B cell (primary cell): Measurements from ENCODE around the gene FUS. TPM values are rescaled to one million over a fixed set of nuclear protein-coding genes. Genes with fewer than 3 reads are reported as not detected.
A peak's percentile ranks its signal among the peaks of the same experiment; 100 is the strongest.

Source experiments
- ATAC-seq: fragments of 200-7000 bp; cut with Tn5 transposase; one replicate; pipeline ENCODE4 v1.10.0; 2021; ENCODE audit warnings: low read depth, mild to moderate bottlenecking, moderate number of reproducible peaks, moderate library complexity
- CTCF ChIA-PET: fragments of 350-600 bp; sonication (Branson Sonifier 250); formaldehyde crosslinking; loops from one replicate; lab custom pipeline; 2021; ENCODE audit warnings: antibody characterized with exemption, inconsistent platforms; lab: Charles Lee
- POLR2A ChIA-PET: fragments of 350-600 bp; sonication (Branson Sonifier 250); formaldehyde crosslinking; loops from one replicate; lab custom pipeline; 2021; ENCODE audit warnings: antibody characterized with exemption; lab: Charles Lee
- DNase-seq: peaks from one replicate; pipeline ENCODE4 v3.0.0; 2013
- H2AFZ ChIP-seq: 2 replicates; pipeline ENCODE4 v1.6.1; 2012; ENCODE audit warnings: mild to moderate bottlenecking, low read depth, low read length; ENCODE audit not compliant: insufficient read depth, poor library complexity, severe bottlenecking
- H3K27ac ChIP-seq, 2 donors: 1 replicate in 1 of 2; 2 replicates in 1 of 2; pipeline ENCODE4 v1.5.1; 2012 to 2013; ENCODE audit warnings: low read length in 2 of 2, mild to moderate bottlenecking in 2 of 2, moderate library complexity in 1 of 2
- H3K27me3 ChIP-seq, 4 experiments: fragments of 200-600 bp in 1 of 4; sonication (generic) in 1 of 4; replicated peaks in 1 of 4; 1 replicate in 2 of 4; 2 replicates in 2 of 4; pipeline versions ENCODE4 v1.6.1 to v1.7.0; 2013 to 2016; ENCODE audit warnings: low read length in 3 of 4, mild to moderate bottlenecking in 2 of 4, mixed read lengths in 1 of 4, moderate library complexity in 1 of 4; ENCODE audit not compliant: insufficient read depth in 4 of 4, control insufficient read depth in 3 of 4; ENCODE audit errors: control extremely low read depth in 1 of 4
- H3K36me3 ChIP-seq, 2 experiments: replicated peaks in 1 of 2; 1 replicate in 1 of 2; 2 replicates in 1 of 2; pipeline versions ENCODE4 v1.6.1 to v1.7.1; 2013; ENCODE audit warnings: low read length in 1 of 2; ENCODE audit not compliant: insufficient read depth in 2 of 2, control insufficient read depth in 1 of 2; ENCODE audit errors: control extremely low read depth in 1 of 2, extremely low read depth in 1 of 2
- H3K4me1 ChIP-seq, 2 donors: fragments of 200-600 bp in 1 of 2; sonication (generic) in 1 of 2; 1 replicate in 1 of 2; 2 replicates in 1 of 2; pipeline versions ENCODE4 v1.5.1 to v1.6.1; 2013 to 2017; ENCODE audit warnings: low read length in 2 of 2; ENCODE audit not compliant: control insufficient read depth in 2 of 2, insufficient read depth in 2 of 2
- H3K4me2 ChIP-seq: replicated peaks from 2 replicates; pipeline ENCODE3; 2012; ENCODE audit warnings: mild to moderate bottlenecking, low read depth, low read length; ENCODE audit not compliant: poor library complexity, severe bottlenecking
- H3K4me3 ChIP-seq, 5 experiments: fragments of 200-600 bp in 1 of 5; sonication (generic) in 1 of 5; 1 replicate in 3 of 5; 2 replicates in 2 of 5; pipeline versions ENCODE4 v1.5.1 to v1.7.0; 2011 to 2016; ENCODE audit warnings: low read length in 4 of 5, mild to moderate bottlenecking in 4 of 5, low read depth in 2 of 5, control low read depth in 1 of 5, moderate library complexity in 1 of 5; ENCODE audit not compliant: insufficient read depth in 1 of 5; ENCODE audit errors: control extremely low read depth in 1 of 5, extremely low read depth in 1 of 5
- H3K79me2 ChIP-seq: fragments of 200-600 bp; sonication (generic); one replicate; pipeline ENCODE4 v1.6.0; 2016; ENCODE audit warnings: low read length; ENCODE audit not compliant: control insufficient read depth, insufficient read depth
- H3K9ac ChIP-seq: fragments of 200-600 bp; sonication (generic); 2 replicates; pipeline ENCODE4 v1.6.1; 2017; ENCODE audit warnings: mild to moderate bottlenecking, low read length, moderate library complexity
- H3K9me3 ChIP-seq, 3 donors: one replicate each; pipeline versions ENCODE4 v1.6.1 to v1.7.1; 2013; ENCODE audit warnings: low read length in 2 of 3; ENCODE audit not compliant: control insufficient read depth in 2 of 3, insufficient read depth in 1 of 3; ENCODE audit errors: control extremely low read depth in 1 of 3
- H4K20me1 ChIP-seq: 2 replicates; pipeline ENCODE4 v1.6.0; 2012; ENCODE audit warnings: mild to moderate bottlenecking, low read length; ENCODE audit not compliant: insufficient read depth, control insufficient read depth, poor library complexity, severe bottlenecking
- H3K27ac Mint-ChIP-seq: one replicate; pipeline ENCODE4 v1.8.0; 2021; ENCODE audit warnings: mixed read lengths
- H3K27me3 Mint-ChIP-seq: one replicate; pipeline ENCODE4 v1.8.0; 2021; ENCODE audit warnings: mixed read lengths
- H3K4me1 Mint-ChIP-seq: one replicate; pipeline ENCODE4 v1.8.0; 2021; ENCODE audit warnings: mixed read lengths
- H3K4me3 Mint-ChIP-seq: one replicate; pipeline ENCODE4 v1.8.0; 2021; ENCODE audit warnings: mixed read lengths
- H3K9me3 Mint-ChIP-seq: one replicate; pipeline ENCODE4 v1.8.0; 2022; ENCODE audit warnings: mixed read lengths; ENCODE audit not compliant: insufficient read depth
- CTCF ChIP-seq: fragments of 200-600 bp; IDR thresholded peaks from one replicate; pipeline ENCODE4 v1.8.0; 2022; ENCODE audit warnings: antibody characterized with exemption, mild to moderate bottlenecking
- EZH2 ChIP-seq: IDR thresholded peaks from 2 replicates; pipeline ENCODE4 v1.6.1; 2012; ENCODE audit warnings: borderline replicate concordance, low read depth, mild to moderate bottlenecking, moderate library complexity, low read length; ENCODE audit not compliant: insufficient read depth, poor library complexity, severe bottlenecking
- WGBS: methylation state at CpG from one replicate; pipeline ENCODE4 v1.1.5; 2013; ENCODE audit warnings: missing lambda C conversion rate; ENCODE audit not compliant: insufficient coverage; 5-methylcytosine and 5-hydroxymethylcytosine counted together
- intact Hi-C: fragments of 100-400 bp; cut with micrococcal nuclease; formaldehyde crosslinking; loops from one replicate; pipeline ENCODE4 v1.10.0; 2022
- polyA plus RNA-seq: library from polyadenylated mRNA; depleted of rRNA; stranded (reverse); fragments of >200 nt; gene quantifications from 2 replicates; pipeline ENCODE4 v1.2.3, GENCODE V29; 2012
- total RNA-seq, 2 donors: library from RNA; stranded (reverse); fragments of 120-200 nt in 1 of 2; gene quantifications; 1 replicate in 1 of 2; 2 replicates in 1 of 2; pipeline versions ENCODE4 v1.2.3 to v1.2.4, GENCODE V29; 2013 to 2022

Gene FUS
- total and polyA plus RNA-seq, 2 donors (not counting 1 experiment from before 2014, with no cell fraction given): 181 to 597 TPM

GRCh38 chr16:31143011-31143693 is 36.8 kb upstream of the FUS start:
- Mint-ChIP-seq H3K27ac (peak overlapping the region; percentile 50), H3K9me3 (no peaks in the 10 kb centered on the region), H3K4me1 (peaks cover 9% of the 10 kb centered on the region), H3K27me3 (peaks cover 13% of the 10 kb centered on the region), H3K4me3 (peak overlapping the region; percentile 77)
- TF ChIP-seq EZH2: no peak
- no peak for TF ChIP-seq CTCF
- Histone ChIP-seq H2AFZ (peak overlapping the region; percentile 87), H3K27me3 (peaks cover 0 to 3% (median 0%) of the 10 kb centered on the region in 4 experiments), H3K4me1 (peaks cover 6 to 13% of the 10 kb centered on the region in 2 donors), H4K20me1 (no peaks in the 10 kb centered on the region), H3K36me3 (no peaks in the 10 kb centered on the region), H3K4me2 (peak overlapping the region; percentile 96), H3K9ac (peak overlapping the region; percentile 68), H3K4me3 (peak overlapping the region in 4 of 5 experiments; percentile 21 to 71 (median 50)), H3K9me3 (no peaks in the 10 kb centered on the region), H3K27ac (peak overlapping the region in 1 of 2 donors; percentile 54), H3K79me2 (no peaks in the 10 kb centered on the region)
- CTCF ChIA-PET: interaction anchor here (0.6 to 5.9 kb wide), 33 partner anchors 12 to 724 kb away, joined by 3 to 56 read pairs (median 4); partner anchors contain the start of genes BCKDK, FUS, HSD3B7 and KAT8
- WGBS: 63% methylated on average over 10 of the region's 22 CpGs
- POLR2A ChIA-PET: interaction anchor here (1.2 to 2.7 kb wide), 7 partner anchors 25 to 316 kb away, joined by 6 to 44 read pairs (median 10); partner anchors contain the start of genes ARMC5, FUS, HSD3B7 and KAT8
- intact Hi-C loops: loop anchor here (2.0 kb wide), 2 partner anchors 34 to 60 kb away; partner anchors contain the start of genes BCKDK and PYCARD
- DNase-seq (no peak), ATAC-seq (no peak)
